ENCODE measurements around the gene PPCDC.

GRCh38 chr15:75002398-75002797 lies 21.0 kb upstream of the PPCDC start:
- TF ChIP-seq RARB (CRISPR knock-in tag; IDR thresholded peaks at IDR 0.05): no peak
- no peak for TF ChIP-seq ZFP3 (CRISPR knock-in tag; IDR thresholded peaks at IDR 0.05)
- TF ChIP-seq, protein P1, sequence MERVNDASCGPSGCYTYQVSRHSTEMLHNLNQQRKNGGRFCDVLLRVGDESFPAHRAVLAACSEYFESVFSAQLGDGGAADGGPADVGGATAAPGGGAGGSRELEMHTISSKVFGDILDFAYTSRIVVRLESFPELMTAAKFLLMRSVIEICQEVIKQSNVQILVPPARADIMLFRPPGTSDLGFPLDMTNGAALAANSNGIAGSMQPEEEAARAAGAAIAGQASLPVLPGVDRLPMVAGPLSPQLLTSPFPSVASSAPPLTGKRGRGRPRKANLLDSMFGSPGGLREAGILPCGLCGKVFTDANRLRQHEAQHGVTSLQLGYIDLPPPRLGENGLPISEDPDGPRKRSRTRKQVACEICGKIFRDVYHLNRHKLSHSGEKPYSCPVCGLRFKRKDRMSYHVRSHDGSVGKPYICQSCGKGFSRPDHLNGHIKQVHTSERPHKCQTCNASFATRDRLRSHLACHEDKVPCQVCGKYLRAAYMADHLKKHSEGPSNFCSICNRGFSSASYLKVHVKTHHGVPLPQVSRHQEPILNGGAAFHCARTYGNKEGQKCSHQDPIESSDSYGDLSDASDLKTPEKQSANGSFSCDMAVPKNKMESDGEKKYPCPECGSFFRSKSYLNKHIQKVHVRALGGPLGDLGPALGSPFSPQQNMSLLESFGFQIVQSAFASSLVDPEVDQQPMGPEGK (CRISPR knock-in tag; IDR thresholded peaks at IDR 0.05; ENCODE audit: borderline replicate concordance): no peak
- TF ChIP-seq PPARA (CRISPR knock-in tag; IDR thresholded peaks at IDR 0.05; ENCODE audit: borderline replicate concordance): no peak
- no peak for TF ChIP-seq SNAI2 (CRISPR knock-in tag; IDR thresholded peaks at IDR 0.05)
- TF ChIP-seq TOX (CRISPR knock-in tag; IDR thresholded peaks at IDR 0.05; ENCODE audit: borderline replicate concordance): no peak
- no peak for TF ChIP-seq ZFP30 (CRISPR knock-in tag; IDR thresholded peaks at IDR 0.05)
